HG03139 (cell line): ENCODE results near the gene DNAI7.

Experiments
- ATAC-seq: cut with Tn5 transposase; IDR thresholded peaks from one replicate; pipeline ENCODE4 v1.9.1; 2021; ENCODE audit not compliant: unreplicated experiment

The DNAI7 gene, protein sequence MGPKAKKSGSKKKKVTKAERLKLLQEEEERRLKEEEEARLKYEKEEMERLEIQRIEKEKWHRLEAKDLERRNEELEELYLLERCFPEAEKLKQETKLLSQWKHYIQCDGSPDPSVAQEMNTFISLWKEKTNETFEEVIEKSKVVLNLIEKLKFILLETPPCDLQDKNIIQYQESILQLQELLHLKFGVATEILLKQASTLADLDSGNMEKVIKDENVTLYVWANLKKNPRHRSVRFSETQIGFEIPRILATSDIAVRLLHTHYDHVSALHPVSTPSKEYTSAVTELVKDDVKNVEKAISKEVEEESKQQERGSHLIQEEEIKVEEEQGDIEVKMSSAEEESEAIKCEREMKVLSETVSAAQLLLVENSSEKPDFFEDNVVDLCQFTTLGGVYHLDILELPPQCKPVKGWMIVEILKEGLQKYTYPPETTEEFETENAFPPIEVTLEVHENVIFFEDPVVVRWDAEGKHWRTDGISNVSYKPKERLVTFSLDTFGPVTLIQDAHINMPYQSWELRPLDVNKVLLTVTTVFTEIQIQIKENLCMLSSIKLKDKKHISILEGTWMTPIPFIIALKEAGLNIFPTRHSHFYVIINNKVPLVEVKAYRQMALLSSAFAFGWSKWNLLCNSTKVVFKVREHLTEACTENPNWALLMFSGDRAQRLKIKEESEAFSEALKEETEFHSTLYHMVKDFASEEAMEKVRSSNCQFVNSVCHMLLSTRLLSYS

DNA sequence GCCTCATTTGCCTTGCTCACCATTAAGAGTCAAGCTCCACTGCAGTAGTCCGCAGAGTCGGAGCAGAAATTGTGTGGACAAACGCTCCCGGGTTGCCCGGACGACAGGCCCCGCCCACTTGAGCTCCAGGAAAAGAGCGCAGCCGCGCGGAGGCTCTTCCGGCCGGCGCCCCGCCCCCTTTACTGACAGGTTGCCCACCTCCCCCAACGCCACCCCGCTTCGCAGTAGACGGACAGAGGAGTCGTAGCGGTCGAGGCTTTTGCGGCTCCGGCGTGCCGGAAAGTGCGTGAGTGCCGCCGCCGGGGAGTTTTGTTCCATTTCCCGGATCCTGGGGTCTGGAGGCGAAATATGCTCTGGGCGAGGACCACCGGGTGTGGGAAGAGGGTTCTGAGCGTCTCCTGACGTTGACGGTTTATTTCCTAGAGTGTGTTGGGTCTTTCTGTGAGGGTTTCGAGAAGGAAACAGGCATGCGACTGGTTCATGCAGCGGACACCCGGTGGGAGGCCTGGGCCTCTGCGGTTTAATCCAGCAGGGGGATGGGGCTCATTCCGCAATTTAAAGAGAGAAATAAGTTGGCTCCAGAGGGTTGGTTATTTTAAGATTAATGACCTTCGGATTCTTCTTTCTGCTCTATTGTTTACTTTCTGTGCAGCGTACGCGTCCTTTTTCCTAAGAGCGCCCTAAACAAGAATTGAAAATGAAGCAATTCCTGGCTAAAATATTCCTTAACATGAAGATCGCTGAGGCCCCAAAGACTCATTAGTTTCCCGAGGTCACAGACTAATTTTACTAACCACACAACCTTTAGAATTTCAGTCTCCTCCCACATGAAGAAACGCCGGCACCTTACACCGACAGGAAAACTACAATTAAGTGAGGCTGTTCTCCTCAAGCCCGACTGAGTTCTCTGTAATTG, at the start of gene DNAI7, which contains the start of gene ETFRF1:
TSS of gene DNAI7 (minus strand) at position 105 of the 916 bp plus-strand sequence. CDS start at position 23, 82 bp downstream.
TSS of gene ETFRF1 (plus strand) at position 182 of the 916 bp plus-strand sequence. CDS start 8,720 bp downstream, outside the sequence.
- peak; percentile 95 for ATAC-seq

DNA sequence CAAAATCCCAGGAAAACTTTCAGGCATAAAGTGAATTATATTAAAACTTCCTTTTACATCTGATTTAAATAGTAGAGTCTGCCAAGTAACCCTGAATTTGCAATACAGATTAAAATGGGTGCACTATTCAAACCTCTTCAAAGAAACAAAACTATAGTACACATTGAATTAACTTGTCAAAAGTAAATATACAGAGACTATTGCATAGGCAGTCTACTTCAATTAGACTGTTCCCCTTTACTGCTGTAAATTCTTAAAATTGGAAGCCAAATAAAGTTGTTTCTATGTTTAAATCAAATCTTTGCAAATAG, 48.7 kb upstream of the DNAI7 start:
- no peak for ATAC-seq

DNA sequence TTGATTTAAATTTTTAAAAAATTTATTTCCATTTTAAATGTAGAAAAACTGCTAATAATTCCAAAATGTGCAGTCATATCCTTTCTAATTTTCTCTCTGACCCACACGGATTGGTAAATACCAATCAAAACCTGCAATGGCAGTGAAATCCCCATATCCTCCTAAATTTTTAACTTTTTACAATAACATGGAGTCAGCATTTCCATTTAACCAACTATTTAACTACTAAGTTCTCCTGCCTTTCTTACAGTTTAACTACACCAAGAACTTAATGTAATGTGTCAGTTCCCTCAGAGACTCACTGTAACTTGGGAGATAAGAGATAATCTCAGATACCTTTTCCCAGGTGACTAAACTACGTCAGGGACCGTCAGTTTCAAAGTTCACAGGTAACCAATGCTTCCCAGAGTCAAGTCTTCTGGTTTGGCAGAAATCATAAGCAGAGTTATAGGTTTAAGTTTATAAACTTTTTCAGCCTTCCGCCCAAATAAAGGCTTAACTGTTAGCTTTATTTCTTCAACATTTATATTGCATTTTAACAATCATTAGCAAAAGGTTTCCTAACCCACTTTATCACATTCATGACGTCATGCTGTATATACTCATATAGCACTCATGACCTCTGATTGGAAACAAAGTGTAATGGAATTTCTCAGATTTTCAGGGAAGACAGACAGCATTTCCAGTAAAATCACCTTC, 48.2 kb upstream of the DNAI7 start:
- ATAC-seq: no peak

DNA sequence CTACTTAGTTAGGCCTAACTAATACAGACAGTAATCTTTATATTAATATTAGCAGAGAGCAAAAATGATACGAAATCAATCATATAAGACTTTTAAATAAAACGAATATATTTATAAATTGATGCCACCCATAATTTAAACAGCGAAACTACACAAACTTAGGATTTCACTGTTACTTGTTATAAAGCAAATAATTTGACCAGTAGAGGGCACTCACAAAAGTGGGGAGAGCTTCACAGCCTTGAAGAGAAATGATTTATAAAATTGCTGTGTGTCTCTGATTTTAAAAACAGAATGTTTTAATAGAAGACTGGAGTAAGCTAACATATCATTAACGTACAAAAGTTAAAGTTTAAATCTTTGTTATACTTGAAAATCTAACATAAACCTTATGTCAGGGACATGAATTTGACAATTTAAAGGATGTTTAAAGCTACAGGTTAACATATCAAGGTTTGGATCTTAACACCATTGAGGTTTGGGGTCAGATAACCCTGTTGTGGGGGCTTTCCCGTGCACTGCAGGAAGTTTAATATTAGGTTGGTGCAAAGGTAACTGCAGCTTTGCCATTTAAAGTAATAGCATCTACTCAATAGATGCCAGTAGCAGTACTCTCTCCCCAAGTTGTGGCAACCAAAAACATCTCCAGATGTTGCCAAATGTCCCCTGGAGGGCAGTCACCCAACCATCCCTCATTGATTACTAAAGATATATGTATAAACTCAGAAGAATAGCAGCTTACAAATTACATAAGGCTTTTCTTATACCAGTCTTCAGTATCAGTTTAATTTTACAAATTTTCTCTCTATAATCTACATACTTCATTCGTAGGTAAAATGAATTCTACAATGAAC, 46.4 kb upstream of the DNAI7 start:
- ATAC-seq: no peak

DNA sequence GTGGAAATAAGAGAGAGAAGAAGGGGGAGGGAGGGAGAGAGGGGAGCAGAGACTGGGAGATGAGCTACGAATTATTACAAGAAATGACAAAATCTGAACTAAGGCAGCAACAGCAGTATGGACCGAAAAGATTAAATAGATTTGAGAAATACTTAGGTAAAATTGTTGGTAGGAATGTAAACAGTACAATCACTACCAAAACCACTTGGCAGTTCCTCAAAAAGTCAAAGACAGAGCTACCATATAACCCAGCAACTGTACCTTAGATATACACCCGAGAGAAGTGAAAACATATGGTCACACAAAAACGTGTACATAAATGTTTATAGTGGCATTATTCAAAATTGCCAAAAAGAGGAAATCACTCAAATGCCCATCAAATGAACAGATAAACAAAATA, 41.7 kb upstream of the DNAI7 start:
- ATAC-seq: no peak

DNA sequence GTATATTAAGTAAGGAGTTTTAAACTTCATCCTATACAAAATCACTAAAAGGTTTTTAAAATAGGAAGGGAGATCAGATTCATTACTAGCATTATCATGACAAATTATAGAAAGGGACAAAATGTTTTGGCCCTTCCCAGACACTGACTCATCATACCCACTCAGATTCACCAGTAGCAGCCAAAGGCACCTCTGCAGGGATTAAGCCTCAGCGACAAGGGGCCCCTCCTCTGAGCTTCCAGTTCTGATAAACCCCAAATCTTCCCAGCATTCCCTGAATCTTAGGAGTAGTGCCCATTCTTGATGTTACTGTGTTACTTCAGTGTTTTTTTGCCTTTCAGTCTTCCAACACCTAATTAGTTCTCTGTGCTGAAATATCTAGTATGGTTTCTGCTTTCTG, 41.2 kb upstream of the DNAI7 start:
- no peak for ATAC-seq

DNA sequence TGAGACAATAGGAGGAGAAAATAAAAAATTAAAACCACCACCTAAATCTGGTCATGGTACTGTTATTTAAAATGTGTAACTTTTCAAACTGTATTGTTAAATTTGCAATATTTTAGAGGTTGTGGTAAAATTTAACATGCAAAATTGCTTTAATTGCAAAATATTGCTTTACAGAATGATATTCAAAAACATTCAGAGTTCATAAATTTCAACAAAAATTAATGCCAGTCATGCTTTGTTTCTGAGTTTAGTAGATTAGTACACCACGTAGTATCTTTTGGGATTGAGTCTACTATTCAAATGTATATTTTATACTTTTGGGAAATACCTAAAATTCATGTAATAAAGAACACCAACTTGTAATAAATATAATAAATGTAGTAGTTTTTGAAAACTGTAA, 18.4 kb upstream of the DNAI7 start:
- no peak for ATAC-seq

DNA sequence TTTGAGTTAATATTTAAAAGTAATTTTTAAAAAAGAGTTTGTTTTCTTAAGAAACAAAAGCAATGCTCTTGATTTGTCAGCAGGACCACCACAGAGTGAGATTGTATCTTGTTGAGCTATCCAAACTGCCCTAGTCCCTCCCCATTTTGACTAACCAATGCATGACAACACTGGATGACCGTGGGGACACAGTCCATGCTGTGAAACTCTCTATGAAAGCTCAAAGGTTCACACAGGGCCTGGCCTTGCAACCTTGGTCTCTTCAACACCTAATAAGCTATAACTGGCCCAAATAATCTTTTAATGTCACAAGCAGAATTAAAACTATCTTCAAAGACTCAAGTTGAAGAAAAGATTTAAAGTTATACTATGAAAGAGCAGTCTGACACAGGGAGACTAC, 13.6 kb upstream of the DNAI7 start:
- ATAC-seq: no peak

DNA sequence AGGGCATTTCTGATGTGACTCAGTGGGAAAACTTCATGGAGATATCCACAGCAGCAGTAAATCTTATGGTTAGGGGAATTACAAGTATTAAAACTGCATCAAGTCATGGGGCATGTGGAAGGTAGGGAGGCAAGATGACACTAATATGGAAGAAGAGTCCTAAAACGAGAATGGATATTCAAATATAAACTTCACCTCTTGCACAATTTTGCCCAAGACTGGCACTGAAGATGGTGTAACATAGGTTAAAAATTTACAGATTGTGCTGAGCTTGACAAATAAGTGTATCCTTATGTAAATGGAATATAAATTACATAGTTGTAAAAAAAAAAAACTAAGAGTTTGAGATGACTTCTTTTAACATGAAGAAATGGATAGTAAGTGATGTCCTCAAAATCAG, 12.9 kb upstream of the DNAI7 start:
- no peak for ATAC-seq

DNA sequence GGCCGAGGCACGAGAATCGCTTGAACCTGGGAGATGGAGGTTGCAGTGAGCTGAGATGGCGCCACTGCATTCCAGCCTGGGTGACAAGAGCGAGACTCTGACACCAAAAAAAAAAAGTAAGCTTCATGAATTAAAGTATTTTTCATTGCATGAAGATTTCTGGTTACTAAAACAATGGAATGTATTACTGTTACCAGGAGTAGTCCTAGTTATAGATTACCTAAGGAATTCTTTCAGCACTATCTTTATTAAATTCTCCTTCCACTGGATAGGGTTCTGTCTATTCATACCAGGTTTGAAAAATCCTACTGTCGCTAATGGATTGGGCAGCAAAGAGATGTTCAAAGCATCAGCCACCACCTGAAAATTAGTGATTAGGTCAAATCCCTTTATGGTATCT, 12.5 kb upstream of the DNAI7 start:
- ATAC-seq: no peak

DNA sequence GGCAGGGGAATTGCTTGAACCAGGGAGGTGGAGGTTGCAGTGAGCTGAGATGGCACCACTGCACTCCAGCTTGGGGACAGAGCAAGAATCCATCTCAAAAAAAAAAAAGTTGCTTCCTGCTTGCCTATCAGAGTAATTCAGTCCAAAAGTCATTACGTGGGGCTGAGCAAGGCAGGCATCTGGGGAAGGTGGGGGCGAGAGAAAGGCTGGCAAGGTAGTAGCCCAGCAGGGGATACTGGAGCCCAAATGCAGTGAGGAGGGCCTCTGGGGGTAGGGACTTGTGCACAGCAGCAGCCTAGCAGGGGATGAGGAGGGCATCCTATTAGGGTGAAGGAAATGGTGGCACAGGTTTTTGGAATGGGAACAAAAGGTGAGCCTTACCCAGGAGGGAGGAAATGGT, 7.2 kb upstream of the DNAI7 start:
- no peak for ATAC-seq

DNA sequence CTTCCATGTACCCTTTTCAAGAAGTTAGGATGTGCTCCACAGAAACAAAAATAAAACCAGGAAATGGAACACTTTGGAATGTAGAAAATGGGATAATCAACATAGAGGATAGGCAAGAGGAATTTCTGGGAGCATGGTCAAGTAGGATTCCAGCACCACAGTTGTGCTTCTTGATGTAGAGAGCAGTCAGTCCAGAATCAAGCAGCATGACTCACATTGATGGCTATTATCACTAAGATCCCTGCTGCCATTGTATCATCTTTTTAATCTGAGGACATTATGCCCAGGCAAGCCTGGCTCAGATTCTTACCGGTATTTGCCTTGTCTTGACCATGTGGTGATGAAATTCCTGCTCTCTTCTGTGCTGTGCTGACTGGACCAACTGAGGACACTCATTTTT, 5.7 kb upstream of the DNAI7 start:
- ATAC-seq: no peak

DNA sequence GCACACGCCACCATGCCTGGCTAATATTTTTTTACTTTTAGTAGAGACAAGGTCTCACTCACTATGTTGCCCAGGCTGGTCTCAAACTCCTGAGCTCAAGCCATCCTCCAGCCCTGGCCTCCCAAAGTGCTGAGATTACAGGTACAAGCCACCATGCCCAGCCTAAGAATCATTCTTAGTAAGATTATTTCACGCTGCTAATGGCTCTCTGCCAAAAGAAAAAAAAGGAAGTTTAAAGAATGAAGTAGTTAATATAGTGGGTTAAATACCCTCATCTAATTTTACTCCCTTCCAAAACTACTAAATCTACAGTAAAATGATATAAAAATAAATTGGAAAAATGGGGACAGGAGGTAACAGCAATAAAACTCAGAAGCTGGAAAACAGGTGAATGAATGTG, 2.6 kb upstream of the DNAI7 start:
- ATAC-seq: no peak

DNA sequence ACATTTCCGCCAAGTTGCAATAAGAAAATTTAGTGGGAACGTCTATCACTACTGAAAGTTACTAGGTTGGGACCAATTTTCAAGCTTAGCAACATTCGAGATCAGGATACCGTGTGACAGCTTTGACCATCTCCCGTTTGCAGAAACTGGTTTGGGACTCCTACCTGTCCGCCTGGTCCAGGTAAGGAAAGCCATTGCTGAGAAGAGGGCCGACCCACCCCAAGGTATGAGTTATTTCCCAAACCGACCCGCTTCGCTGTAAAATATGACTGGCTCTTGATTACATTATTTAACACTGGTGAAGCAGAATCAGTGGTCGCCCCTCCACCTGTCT, 271 bp downstream of the DNAI7 start:
- no peak for ATAC-seq

DNA sequence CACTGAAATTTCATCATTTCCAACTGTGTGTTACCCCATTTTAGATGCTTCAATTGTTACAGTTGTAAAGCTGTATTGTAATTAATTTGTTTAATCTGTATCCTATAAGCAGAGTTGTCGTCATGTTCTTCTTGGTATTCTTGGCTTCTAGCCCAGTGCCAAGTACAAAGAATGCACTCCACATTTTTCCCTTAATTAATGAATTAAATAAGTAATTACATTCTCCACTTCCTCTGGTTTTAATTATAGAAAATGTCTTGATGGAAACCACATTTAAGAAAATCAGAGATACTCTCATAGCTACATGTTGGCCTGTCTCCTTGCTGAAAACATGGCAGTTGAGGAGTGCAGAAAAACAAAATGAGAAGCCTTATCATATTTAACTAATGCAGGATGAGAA, 746 bp downstream of the DNAI7 start:
- ATAC-seq: no peak

DNA sequence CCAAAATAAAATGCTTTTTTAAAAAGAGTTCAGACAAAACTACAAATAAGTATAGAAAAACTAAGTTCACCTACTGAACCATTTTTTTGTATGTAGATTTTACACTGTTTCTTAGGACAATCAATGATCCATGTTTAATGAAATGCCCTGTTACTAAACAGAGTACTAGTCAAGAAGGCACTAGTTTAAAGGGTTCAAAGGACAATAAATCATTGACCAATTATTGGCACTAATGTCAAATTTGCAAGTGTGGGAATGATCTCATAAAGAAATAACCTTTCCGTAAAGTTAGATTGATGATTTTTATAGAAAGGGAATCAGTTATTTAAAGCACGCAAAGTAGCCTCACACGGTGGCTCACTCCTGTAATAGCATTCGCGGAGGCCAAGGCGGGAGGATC, 4.2 kb downstream of the DNAI7 start:
- no peak for ATAC-seq

DNA sequence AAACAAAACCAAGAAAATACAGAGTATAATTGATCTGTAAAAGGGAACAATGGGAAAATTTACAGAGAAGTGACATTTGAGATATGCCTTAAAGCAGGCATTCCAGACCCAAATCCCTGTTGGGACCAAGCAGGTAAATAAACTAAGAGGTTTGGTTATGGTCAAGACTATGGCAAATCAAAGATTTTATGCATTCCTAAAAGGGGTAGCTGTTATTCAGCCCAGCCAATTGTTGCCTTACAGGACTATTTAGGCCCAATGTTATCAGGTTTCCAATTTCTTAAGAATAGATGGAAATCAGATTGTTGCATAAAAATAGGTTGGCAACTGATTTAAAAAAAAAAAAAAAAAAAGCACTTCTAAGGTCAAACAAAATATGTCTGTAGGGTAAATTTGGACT, 5.3 kb downstream of the DNAI7 start:
- no peak for ATAC-seq

DNA sequence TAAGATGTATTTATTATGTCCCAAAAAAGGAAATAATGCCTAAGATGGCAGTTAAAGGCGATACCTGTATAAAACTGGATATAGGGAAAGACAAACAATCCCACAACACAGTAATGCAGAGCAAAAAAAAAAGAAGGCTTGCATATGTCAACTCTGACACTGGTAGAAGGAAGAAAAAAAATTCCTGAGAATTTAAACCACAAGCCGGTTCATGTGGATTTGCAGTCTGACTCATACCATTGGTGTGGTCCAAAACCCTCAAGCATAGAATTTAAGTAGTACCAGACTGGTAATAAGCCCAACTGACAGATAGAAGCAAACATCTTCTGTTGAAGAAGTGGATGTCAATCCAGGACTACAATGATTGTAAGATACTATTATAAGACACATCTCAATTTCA, 7.2 kb downstream of the DNAI7 start:
- ATAC-seq: no peak

DNA sequence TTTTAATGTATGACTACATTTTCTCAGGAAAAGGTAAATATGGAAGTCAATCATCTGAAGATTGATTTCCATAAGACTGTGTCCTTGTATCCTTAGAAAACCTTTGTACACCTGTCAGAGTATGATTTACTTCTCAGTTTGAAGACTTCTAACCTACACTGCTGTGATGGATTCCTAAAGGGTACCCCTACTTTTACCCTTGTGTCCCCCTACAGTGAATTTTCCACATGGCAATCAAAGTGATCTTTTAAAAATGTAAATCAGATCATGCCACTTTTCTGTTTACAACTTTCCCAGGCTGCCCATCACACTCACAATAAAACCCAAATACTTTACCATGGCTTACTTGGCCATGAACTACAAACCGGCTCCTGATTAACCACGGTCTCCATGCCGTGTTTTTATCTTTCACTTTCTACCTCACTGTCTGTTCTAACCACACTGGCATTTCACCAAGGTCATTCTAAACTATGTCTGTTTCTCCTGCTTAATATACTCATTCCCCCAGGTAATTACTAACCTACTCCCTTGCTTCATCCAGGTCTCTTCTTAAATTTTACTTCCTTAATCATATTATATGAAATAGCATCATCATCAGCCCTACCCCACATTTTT, 8.1 kb downstream of the DNAI7 start:
- peak; percentile 70 for ATAC-seq
